GM19240 (cell line): ENCODE results near the gene OR11L1.

Experiments used
- DNase-seq: peaks from one replicate; pipeline ENCODE4 v3.0.0; 2011; ENCODE audit warnings: low spot score; ENCODE audit not compliant: insufficient read length

OR11L1 gene, protein sequence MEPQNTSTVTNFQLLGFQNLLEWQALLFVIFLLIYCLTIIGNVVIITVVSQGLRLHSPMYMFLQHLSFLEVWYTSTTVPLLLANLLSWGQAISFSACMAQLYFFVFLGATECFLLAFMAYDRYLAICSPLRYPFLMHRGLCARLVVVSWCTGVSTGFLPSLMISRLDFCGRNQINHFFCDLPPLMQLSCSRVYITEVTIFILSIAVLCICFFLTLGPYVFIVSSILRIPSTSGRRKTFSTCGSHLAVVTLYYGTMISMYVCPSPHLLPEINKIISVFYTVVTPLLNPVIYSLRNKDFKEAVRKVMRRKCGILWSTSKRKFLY

DNA sequence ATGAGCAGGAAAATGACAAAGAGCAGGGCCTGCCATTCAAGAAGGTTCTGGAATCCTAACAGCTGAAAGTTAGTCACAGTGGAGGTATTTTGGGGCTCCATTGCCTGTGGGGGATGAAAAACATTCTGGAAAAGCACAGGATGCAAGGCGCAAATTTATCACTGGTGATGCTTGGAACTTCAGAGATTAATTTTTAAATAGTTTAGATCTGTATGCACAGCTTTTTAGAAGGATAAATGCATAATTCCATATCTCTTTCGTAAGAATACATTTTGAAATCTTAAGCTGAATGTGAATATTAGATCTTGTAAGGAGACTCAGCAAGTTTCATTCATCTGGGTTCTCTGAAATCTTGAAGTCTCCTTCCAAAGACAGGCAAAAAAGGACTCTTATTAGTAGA lies at the start of gene OR11L1:
OR11L1 (minus strand) TSS at position 101 of the 400 bp plus-strand sequence; CDS start at position 101, 0 bp downstream.
- DNase-seq: no peak

DNA sequence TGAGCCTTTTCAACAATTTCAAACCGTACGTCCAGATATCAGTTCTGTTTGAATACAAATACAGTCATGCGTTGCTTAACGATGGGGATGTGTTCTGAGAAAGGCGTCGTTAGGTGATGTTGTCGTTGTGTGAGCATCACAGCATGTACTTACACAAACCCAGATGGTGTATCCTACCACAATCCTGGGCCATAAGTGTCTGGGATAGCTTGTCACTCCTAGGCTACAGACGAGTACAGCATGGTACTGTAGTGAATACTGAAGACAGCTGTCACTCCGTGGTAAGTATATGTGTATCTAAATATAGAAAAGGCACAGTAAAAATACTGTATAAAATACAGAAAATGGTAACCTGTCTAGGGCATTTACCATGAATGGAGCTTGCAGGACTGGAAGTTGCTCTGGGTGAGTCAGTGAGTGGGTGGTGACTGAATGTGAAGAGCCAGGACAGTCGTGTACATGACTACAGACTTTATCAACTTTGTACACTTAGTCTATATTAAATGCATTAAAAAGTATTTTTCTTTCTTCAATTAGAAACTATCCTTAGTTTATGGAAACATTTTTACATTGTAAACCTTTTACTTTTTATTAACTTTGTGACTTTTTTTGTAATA lies 43.2 kb upstream of the OR11L1 start:
- no peak for DNase-seq

DNA sequence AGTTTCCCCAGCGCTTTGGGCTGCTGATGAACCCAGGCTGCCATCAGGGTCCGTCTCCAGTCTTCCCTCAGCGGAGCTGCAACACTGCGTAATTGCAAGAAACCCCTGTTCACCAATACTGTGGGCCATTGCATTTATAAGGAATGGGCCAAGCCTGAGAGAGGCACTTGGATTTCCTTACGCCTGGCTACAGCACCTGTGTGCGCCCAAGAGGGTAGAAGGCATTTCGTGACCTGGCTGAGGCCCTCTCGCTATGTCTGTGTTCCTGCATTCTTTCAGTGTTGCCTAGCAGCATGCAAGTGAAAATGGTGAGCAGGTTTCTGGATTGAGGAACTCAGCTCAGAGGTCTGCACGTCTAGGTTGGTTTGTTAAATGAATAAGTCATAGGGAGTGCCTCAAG lies 41.6 kb upstream of the OR11L1 start:
- no peak for DNase-seq

DNA sequence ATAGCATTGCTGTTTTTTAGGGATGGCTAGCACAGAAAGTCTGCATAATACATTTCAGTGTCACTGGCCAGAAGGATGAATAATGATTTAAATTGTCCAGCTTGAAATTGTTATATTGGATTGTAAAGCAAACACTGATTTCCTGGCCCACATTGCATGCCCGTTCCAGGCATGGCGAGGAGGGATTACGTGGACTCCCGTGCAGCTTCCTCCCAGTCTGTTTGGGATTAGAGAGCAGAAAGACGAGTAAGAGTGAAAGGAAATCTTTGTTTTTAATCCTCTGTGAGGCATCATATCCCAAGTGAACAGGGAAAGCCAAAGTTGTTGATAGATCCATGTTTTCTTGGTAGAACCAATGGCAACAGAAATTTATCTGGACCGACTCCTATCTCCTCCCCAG lies 23.7 kb upstream of the OR11L1 start:
- no peak for DNase-seq

DNA sequence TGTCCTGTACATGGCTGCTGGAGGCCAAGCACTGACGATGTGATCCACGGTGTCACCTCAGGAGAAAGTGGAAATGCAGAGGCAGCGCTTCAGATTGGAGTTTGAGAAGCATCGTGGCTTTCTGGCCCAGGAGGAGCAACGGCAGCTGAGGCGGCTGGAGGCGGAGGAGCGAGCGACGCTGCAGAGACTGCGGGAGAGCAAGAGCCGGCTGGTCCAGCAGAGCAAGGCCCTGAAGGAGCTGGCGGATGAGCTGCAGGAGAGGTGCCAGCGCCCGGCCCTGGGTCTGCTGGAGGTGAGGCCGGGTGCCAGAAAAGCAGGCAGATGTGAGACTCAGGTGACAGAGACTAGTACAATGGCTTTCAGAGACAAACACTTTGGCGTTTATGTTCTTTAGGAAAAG lies 22.9 kb upstream of the OR11L1 start:
- no peak for DNase-seq

DNA sequence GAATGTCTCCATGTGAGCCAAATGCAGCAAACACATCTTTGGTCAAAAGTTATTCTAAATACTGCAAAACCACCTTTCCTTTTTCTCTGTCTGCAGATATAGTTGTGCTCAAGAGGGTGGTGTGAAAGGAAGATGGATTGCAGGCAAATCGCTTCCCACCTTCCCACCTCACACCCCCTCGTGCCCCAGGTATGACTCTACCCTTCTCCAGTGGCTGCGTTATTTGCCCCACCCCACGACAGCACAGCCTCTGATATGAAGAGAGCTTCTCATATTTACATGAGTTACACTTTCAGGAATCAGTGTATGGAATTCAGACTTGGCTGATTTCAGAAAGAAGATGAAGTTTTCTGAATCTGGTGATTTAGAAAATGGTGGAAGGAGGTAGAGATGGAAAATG lies 21.1 kb upstream of the OR11L1 start:
- DNase-seq: no peak

DNA sequence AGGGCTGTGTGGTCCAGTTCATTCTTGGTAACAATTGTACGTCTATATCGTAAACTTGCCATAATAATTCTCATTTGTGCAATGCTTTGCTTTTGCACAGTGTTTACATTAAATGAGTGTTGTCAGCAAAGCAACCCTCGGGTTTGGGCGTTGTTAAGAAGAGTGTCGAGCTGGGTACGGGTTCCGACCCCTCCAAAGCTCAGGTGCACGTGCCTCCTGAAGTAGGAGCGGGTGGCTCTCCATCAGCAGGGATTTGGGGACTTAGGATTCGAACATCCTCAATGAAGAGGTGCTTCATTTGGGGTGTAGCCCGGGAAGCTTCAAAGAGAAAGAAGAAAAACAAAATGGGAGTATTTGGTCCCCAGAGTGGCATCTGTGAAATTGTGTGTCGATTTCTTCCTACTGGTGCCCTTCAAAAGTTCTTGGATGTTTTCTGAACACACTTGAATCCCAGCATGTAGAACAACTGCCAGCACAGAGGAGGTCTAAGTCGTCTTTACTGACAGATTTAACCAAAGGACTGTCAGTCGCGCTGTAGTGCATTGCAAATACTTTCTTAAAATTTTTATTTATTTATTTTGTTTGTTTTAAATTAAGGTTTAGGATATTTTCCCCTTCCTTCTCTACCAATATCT lies 16.4 kb upstream of the OR11L1 start:
- no peak for DNase-seq

DNA sequence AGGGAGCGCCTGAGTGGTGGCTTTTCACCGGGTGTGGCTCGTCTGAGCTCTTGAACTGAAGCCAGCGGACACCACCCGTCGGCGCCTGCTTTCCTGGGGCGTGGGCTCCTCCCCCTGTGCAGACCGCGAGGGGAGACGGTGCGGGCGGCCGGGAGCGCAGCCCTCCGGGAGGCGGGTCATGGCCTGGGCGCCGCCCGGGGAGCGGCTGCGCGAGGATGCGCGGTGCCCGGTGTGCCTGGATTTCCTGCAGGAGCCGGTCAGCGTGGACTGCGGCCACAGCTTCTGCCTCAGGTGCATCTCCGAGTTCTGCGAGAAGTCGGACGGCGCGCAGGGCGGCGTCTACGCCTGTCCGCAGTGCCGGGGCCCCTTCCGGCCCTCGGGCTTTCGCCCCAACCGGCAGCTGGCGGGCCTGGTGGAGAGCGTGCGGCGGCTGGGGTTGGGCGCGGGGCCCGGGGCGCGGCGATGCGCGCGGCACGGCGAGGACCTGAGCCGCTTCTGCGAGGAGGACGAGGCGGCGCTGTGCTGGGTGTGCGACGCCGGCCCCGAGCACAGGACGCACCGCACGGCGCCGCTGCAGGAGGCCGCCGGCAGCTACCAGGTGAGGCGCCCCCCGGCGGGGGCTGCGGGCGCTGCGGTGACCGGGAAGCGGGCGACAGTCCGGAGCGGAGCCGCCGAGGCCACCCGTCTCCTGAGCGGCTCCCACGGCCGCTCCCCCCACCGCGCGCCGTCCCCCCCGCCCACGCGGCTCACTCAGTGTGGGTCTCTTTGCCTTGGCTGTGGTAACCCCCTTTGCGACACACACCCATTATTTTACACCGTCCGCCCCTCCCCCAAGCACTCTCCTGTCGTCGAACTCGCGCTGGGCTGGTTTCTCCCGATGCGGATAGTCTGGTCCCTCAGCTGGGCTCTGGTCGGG lies 15.6 kb upstream of the OR11L1 start, which contains the start of gene TRIM58:
TRIM58 (plus strand) TSS at position 119 of the 916 bp plus-strand sequence; CDS start at position 179, 60 bp downstream.
- no peak for DNase-seq

DNA sequence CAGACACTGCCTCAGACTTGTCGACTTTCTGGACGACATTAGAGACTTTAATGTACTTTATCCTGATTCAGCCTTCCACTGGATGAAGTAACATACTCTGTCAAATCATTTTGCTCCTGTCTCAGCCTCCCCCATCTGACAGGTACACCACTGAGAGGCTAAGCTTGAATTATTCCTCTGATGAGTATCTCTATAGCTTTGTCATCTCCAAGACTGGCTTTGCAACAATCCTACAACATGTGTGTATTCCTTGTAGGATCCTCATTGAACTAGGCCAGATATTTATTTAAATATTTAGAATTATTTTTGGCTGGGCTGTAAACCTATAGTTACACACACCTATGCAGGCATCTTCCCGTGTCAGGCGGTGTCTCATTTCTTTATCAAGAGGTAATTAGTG lies 14.2 kb upstream of the OR11L1 start:
- no peak for DNase-seq

DNA sequence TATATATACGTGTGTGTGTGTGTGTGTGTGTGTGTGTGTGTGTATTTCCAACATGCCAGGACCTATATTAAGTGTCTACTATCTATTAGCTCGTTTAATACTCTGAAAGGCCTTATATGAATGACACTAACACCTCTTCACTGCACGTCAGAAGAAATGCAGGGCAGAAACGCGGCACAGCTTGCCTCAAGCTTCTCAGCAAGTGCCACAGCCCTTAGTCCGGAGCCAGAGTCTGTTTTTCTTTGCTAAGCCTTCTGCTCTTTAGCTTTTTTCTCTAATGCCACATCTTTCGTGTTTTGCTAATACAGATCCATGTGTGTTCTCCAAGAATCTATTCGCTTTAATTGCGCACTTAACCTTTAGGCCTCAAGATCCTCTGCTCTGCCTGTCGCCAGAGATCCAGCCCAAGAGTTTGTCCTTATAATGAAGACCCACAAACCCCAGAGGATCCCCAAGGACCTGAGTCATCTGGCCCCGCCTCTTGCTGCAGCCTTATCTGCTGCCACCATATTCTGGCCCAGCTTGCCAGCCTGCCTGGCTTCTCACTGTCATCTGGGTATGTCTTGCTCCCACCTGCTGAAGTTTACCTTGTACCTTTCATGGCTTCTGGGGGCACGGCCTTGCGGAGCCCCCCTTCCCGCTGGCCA lies 13.3 kb upstream of the OR11L1 start:
- no peak for DNase-seq

DNA sequence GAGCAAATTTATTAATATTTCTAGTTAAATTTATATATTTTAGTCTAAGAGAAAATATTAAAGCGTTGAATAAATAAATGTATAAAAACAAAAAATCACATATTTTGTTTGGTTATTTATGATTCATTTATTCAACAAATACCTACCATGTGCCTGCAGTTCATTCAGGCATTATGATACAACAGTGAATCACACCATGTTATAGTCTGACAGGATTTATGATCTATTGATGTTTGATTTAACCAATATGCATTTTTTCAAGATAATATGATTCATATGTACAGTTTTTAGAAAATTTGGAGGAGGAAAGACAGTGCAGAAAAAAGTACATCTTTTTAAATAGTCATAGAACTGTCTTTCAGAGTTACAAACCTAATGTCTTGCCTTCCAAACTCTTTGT lies 7.9 kb upstream of the OR11L1 start:
- DNase-seq: no peak

DNA sequence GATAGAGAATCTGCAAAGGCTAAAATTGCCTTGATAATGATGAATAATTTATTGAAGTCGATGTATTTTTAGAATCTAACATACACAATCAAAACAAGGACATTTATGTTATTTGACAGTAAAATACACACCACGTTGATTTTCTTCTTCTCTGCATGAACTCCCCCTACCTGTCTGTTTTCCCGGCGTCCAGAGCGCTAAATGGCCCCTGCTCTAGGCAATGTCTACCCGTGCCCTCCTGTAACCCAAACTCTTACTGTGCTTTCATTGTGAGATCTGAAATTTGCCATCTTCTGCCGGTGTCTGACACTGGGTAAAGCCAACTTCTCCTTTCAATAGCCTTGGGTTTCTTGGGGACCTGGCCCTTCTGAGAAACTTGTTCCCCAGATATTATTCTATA lies 6.7 kb upstream of the OR11L1 start:
- no peak for DNase-seq

DNA sequence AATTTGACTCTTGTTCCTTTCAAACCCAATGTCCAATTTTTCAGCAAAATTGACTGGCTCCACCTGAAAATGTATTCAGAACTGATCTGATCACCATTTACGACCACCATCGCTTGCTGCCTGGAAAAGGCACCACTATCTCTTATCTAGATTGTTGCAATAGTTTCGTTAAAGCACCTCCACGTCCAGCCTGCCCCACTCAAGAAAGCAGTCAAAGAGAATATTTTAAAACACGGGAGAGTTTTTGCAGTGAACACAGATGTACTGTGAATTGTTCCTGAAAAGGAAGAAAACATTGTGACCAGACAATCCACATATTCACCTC lies 4.0 kb upstream of the OR11L1 start:
- DNase-seq: no peak

DNA sequence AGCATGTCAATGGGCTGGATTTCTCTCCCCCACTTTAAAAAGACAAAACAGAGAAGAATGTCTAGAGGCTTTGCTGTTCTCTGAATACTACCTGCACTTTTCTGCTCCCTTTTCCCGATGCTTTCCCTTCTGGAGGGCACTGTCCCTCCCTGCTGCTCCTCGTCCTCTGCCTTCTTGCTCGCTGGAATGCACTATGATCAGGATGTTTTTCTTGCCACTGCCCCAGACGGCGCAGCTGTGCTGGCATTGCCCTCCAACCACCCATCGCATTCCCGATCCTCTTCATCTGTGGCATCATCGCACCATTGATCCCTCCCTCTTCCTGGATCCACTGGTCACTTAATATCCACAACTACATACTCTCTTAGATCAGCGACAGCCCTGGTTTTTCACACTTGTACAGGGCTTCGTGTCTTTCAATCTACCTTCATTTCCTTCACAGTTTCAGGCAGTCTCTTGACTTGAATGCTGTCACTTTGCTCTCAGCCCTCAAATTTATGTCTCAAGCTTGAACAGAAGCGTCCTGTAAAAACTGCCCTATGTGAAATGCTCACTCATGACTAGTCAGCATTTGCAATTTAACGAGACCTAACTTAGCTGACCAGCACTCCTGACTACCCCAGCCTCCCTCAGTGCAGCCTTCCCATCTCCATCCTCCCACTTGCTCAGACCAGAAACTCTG lies 3.5 kb upstream of the OR11L1 start:
- DNase-seq: no peak

DNA sequence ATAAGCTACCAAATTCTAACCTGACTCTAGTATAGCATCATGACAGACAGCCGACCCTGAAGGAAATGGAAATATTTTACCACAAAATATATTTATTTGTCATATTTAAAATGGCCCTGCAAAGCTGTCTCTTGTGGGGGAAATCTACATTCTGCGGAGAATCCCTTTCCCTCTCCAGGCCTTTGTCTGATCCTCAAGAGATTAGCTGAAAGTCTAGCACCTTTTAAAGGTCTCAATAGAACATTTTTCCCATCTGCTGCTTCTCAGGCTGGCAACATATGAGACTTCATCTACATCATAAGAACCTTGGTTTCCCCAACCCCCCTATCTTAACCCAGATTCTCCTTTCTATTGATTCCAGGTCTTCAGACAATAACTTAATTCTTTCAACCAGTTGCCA lies 1.7 kb upstream of the OR11L1 start:
- DNase-seq: no peak

DNA sequence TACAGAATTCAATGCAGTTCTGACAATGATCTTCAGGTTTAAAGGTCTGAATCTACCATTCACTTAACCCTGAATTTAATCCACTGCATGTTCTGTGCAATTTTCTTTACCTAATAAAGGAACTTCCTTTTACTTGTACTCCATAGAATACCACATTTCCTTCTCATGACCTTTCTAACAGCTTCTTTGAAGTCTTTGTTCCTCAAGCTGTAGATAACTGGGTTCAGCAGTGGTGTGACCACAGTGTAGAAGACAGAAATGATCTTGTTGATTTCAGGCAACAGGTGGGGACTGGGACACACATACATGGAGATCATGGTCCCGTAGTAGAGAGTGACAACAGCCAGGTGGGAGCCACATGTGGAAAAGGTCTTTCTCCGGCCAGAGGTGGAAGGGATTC lies 878 bp downstream of the OR11L1 start:
- no peak for DNase-seq

DNA sequence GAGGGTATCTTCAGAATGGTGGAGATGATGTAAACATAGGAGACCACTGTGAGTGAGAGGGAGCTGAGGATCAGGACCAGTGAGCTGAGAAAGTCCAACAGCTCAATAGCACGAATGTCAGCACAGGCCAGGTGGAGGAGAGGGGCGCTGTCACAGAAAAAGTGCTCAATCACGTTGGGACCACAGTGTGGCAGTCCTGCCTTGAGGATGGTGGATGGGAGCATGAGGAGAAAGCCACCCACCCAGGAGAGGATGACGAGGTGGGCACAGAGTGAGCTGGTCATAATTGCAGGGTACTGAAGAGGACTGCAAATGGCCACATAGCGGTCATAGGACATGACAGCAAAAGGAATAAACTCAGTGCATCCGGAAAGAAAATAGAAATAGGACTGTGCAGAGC lies 8.1 kb downstream of the OR11L1 start:
- DNase-seq: no peak

DNA sequence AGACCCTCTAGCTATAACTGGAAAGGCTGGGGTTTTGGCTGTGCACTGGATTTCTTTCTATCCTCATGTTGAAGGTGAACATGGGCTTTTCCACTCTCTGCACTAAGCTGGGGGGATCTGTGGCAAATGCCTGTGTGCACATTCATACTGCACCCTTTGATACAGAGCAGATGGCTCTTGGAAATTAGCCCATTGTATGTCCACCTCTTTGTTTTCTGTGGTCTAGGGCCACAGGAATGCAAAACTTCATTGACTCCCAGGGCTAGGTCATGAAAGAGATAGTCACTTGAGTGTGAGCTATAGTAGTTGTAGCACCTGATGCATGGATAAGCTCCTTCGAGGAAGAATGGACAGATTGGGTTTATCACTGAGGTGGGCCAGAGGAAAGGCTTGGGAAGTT lies 12.0 kb downstream of the OR11L1 start:
- DNase-seq: no peak

DNA sequence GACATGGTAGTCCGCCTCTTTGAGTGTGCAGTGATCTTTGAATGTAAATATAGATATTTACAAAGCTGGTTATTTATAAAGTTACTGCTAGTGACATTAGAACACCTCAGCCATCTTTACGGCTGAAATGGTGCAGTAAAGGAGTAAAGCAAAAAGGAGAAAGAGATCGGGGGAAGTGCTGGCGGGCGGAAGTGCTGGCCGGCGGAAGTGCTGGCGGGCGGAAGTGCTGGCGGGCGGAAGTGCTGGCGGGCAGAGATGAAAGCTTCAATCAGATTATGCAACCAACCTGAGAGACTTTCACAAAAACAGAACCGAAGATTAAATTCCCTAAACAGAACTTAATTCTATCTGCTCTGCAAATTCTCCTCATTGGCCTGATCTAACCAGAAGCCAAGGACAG lies 16.3 kb downstream of the OR11L1 start:
- DNase-seq: no peak

DNA sequence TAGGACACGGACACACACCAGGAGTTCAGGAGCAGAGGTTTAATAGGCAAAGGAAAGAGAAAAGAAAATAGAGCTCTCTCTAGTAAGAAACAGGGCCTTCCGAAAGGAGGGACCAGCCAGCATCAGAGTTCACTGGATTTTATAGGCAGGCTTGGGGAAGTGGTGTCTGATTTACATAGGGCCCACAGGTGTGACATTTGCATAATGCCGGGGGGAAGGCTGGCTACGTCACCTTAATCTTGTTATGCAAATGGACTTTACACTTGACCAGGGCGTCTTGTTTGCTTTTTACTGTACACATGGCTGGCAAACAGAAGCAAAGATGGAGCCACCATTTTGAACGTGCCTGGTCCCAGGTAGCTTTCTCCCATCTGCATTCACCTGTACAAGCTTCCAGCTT lies 17.7 kb downstream of the OR11L1 start, which contains the start of gene OR14A16:
OR14A16 (minus strand) TSS at position 97 of the 400 bp plus-strand sequence. CDS start 8,390 bp downstream, outside the sequence.
- DNase-seq: no peak

DNA sequence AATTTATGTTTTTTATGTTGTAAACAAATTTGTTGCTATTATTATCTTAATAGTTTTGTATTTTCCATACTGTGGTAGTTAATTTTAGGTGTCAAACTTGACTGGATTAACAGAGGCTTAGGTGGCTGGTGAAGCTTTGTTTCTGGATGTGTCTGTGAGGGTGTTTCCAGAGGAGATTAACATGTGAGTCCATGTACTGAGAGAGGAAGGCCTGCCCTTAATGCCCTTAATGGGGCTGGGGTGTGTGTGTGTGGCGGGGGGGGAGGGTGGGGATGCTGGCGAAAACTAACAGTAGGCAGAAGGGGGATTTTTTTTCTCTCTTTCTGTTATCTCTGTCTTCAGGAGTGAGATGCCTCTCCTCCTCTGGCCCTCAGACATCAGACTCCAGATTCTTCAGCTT lies 19.6 kb downstream of the OR11L1 start:
- DNase-seq: no peak
